Measurements from ENCODE around the gene FGD2. TPM values are rescaled to one million over a fixed set of nuclear protein-coding genes. Genes with fewer than 3 reads are reported as not detected.

Gene FGD2
- total RNA-seq: not detected in 2 replicates

GRCh38 chr6:37005061-37005810, at the start of gene FGD2:
Gene FGD2, plus strand, starts transcription at chr6:37005655. Its CDS starts 163 bp downstream, at chr6:37005818.

GRCh38 chr6:36985808-36986703, 19.4 kb upstream of the FGD2 start, which contains the start of gene MTCH1:
Gene MTCH1, minus strand, starts transcription at chr6:36986196. Its CDS starts 23 bp downstream, at chr6:36986173.

Other genes with a start within 250 kb of the FGD2 start
- 4.4 and 9.3 TPM in 2 replicates for gene CPNE5, start 166.2 kb upstream of the FGD2 start, total RNA-seq
- gene PPIL1, start 130.9 kb upstream of the FGD2 start, total RNA-seq: 35.4 and 46.6 TPM in 2 replicates
- 31.8 and 39.8 TPM in 2 replicates for gene C6orf89, start 119.7 kb upstream of the FGD2 start, total RNA-seq
- not detected in 2 replicates for gene PI16, start 50.9 kb upstream of the FGD2 start, total RNA-seq
- 219 and 222 TPM in 2 replicates for gene MTCH1, start 19.5 kb upstream of the FGD2 start, total RNA-seq
- 2.7 and 4.5 TPM in 2 replicates for gene PIM1, start 164.5 kb downstream of the FGD2 start, total RNA-seq